HG03280 (cell line): ENCODE data around the gene NSUN6.
"Not testable (repeated sequence)": the region's sequence is repeated elsewhere in the genome, so short reads cannot be mapped to it uniquely, and the experiment has no call there.

Experiments used
- ATAC-seq: cut with Tn5 transposase; IDR thresholded peaks from one replicate; pipeline ENCODE4 v1.9.1; 2021; ENCODE audit warnings: mild to moderate bottlenecking, moderate library complexity; ENCODE audit not compliant: unreplicated experiment

Gene NSUN6

GRCh38 chr10:18610517-18610916 is 40.9 kb downstream of the NSUN6 start:
- no peak for ATAC-seq

- ATAC-seq = no peak
Observed at GRCh38 chr10:18608596-18608995, 42.8 kb downstream of the NSUN6 start.

GRCh38 chr10:18607503-18608378 is 43.6 kb downstream of the NSUN6 start:
- ATAC-seq = no peak

GRCh38 chr10:18606051-18606695 is 45.2 kb downstream of the NSUN6 start:
- no peak for ATAC-seq

DNA sequence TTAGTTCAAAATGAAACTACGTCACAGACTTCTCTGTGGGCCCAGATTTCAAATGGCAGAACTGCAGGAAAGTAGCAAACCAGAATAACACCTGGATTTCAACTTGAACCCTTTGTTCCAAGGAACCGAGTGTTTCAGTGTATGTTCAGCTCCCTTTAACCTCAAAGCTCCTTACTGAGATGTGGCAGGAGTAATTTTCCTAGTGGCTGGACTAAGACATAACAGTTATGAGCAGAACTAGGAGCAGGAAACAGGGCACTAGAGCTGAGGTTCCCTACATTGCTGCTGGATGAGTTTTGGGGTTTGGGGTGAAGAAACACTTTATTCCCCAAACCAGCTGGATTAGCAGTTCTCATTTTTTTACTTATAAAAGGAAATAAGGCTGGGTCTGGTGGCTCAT is 50.1 kb downstream of the NSUN6 start:
- ATAC-seq = no peak

DNA sequence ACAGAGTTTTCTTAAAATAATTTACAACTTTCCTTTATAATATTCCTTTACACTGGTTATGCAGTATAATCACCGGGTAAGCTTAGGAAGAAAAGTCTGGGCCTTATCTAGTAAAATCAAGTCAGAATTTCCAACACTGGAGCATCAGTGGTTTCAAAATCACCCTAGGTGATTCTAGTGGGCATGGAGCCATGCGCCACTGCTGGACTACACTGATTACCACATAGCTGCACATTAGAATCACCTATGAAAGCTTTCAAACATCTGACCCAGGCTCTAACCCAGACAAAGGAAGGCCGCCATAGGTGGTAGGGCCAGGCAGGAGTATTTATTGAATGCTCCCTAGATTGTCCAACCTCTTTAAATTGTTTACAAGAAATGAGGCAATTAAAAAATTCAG is 52.0 kb downstream of the NSUN6 start:
- no peak for ATAC-seq

GRCh38 chr10:18594574-18595156 is 56.7 kb downstream of the NSUN6 start:
- ATAC-seq = no peak

DNA sequence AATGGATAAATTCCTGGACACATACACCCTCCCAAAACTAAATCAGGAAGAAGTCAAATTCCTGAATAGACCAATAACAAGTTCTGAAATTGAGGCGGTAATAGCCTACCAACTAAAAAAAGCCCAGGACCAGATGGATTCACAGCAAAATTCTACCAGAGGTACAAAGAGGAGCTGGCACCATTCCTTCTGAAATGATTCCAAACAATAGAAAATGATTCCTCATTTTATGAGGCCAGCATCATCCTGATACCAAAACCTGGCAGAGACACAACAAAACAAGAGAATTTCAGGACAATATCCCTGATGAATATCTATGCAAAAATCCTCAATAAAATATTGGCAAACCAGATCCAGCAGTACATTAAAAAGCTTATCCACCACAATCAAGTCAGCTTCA is 60.2 kb downstream of the NSUN6 start:
- not testable (repeated sequence) for ATAC-seq

DNA sequence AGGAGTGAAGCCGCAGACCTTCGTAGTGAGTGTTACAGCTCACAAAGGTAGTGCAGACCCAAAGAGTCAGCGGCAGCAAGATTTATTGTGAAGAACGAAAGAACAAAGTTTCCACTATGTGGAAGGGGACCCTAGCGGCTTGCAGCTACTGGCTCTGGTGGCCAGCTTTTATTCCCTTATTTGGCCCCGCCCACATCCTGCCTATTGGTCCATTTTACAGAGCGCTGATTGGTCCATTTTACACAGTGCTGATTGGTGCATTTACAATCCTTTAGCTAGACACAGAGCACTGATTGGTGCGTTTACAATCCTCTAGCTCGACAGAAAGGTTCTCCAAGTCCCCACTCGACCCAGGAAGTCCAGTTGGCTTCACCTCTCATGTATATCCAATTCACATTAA is 64.8 kb downstream of the NSUN6 start:
- not testable (repeated sequence) for ATAC-seq

DNA sequence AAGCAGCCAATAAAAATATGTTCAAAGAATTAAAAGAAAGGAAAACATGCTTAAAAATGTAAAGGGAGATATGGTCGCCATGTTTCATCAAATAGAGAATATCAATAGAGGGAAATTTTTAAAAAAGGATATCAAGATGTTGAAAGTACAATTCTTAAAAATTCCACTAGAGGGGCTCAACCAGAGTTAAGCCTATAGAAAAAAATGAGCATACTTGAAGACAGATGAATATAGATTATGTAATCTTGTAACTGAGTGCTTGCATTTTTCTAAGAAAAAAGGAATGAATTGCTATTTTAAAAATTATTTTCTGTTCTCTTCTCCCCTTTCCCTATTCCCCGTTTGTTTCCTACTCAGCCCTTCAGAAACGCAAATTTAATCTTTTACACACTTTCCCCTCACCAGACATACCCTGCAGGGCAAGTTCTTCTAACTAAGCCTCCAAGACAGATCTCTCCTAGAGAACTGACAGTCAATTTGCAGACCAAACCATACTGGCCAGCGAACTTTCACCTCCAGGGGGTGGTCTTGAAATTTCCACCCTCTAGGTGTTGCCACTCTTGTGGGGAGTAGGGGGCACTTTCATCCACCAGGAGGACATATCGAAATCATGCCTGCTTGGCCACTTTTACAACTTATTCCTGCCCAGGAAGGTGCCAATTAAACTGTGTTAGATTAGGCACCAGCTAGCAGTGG is 67.7 kb downstream of the NSUN6 start:
- no peak for ATAC-seq

DNA sequence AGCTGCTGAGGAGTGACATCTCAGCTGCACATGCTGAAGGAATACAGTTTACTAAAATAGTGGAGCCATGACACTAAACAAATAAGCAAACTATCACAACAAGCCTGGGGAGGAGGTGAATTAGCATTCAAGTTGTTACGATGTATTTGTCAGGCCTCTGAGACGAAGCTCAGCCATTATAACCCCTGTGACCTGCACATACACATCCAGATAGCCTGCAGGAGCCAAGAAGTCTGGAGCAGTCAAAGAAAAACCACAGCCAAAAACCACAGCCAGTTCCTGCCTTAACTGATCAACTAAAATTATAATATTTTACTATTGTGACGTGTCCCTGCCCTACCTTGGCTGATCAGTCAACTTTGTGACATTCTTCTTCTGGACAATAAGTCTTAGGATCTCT is 68.6 kb downstream of the NSUN6 start:
- no peak for ATAC-seq

GRCh38 chr10:18577823-18578685 is 73.3 kb downstream of the NSUN6 start:
- no peak for ATAC-seq

GRCh38 chr10:18576586-18576985 is 74.8 kb downstream of the NSUN6 start:
- no peak for ATAC-seq

GRCh38 chr10:18572959-18573561 is 78.3 kb downstream of the NSUN6 start:
- ATAC-seq = no peak

- no peak for ATAC-seq
Observed at GRCh38 chr10:18571780-18572179, 79.6 kb downstream of the NSUN6 start.

DNA sequence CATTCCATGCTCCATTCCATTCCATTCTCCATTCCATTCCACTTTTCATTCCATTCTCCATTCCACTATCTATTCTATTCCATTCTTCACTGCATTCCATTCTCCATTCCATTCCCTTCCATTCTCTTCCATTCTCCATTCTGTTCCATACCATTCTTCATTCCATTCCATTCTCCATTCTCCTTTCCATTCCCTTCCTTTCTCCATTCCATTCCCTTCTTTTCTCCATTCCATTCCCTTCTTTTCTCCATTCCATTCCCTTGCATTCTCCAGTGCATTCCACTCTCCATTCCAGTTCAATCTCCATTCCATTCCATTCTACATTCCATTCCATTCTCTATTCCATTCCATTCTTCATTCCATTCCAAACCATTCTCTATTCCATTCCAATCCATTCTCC is 80.3 kb downstream of the NSUN6 start:
- ATAC-seq = no peak

GRCh38 chr10:18570386-18570785 is 81.0 kb downstream of the NSUN6 start:
- ATAC-seq = not testable (repeated sequence)

GRCh38 chr10:18567343-18567856 is 84.0 kb downstream of the NSUN6 start:
- no peak for ATAC-seq

DNA sequence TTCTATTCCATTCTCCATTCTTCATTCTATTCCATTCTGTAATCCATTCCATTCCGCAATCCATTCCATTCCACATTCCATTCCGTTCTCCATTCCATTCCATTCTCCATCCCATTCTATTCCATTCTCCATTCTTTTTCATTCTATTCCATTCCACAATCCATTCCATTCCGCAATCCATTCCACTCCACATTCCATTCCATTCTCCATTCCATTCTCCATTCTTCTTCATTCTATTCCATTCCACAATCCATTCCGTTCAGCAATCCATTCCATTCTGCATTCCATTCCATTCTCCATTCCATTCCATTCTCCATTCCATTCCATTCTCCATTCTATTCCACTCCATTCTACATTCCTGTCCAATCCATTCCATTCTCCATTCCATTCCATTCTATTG is 85.2 kb downstream of the NSUN6 start:
- ATAC-seq = no peak

GRCh38 chr10:18565006-18565405 is 86.4 kb downstream of the NSUN6 start:
- no peak for ATAC-seq
